ENCODE results near the gene CYCS.

DNA sequence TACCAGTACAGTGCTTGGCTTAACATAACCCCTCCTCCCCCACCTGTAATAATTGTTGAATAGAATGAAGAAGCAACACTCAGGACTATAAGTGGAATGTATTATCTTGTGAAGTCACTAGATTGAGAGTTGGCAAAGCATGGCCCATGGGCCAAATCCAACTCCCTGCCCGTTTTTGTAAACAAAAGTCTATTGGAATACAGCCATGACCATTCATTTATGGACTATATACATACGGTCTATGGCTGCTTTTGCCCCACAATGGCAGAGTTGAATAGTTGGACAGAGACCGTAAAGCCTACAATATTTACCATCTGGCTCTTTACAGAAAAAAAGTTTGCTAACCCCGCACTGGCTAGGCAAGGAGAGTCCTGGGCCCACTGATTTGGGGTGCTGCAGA is 48.1 kb upstream of the CYCS start:
- TF ChIP-seq, protein P1, sequence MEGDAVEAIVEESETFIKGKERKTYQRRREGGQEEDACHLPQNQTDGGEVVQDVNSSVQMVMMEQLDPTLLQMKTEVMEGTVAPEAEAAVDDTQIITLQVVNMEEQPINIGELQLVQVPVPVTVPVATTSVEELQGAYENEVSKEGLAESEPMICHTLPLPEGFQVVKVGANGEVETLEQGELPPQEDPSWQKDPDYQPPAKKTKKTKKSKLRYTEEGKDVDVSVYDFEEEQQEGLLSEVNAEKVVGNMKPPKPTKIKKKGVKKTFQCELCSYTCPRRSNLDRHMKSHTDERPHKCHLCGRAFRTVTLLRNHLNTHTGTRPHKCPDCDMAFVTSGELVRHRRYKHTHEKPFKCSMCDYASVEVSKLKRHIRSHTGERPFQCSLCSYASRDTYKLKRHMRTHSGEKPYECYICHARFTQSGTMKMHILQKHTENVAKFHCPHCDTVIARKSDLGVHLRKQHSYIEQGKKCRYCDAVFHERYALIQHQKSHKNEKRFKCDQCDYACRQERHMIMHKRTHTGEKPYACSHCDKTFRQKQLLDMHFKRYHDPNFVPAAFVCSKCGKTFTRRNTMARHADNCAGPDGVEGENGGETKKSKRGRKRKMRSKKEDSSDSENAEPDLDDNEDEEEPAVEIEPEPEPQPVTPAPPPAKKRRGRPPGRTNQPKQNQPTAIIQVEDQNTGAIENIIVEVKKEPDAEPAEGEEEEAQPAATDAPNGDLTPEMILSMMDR (IDR thresholded peaks at IDR 0.05 in 4 of 5, conservative IDR thresholded peaks at IDR 0.05 in 1 of 5), result no peak
- TF ChIP-seq POLR2A (IDR thresholded peaks at IDR 0.05), result no peak

Measured in gastrocnemius medialis (tissue), 4 donors.